Neural progenitor cell (in vitro differentiated cells): ENCODE data around the gene SKIL.

ENCODE experiments used
- CTCF ChIP-seq: fragments of 200-600 bp; sonication (generic); IDR thresholded peaks from 2 replicates; pipeline ENCODE4 v1.5.1; 2017; ENCODE audit warnings: antibody characterized with exemption, mild to moderate bottlenecking
- EZH2 ChIP-seq: fragments of 200-600 bp; sonication (generic); IDR thresholded peaks from 2 replicates; pipeline ENCODE4 v1.6.1; 2017; ENCODE audit warnings: antibody characterized with exemption, mild to moderate bottlenecking, moderate library complexity

GRCh38 chr3:170429050-170429449, 71.5 kb downstream of the SKIL start:
- TF ChIP-seq CTCF, result no peak
- TF ChIP-seq EZH2, result no peak
